Mesendoderm (in vitro differentiated cells): ENCODE measurements around the gene ZNF668.
"Not testable (repeated sequence)": the region's sequence is repeated elsewhere in the genome, so short reads cannot be mapped to it uniquely, and the experiment has no call there.

Source experiments
- DNase-seq: peaks from one replicate; pipeline ENCODE4 v3.0.0; 2013
- H2AK5ac ChIP-seq: 2 replicates; pipeline ENCODE4 v1.6.1; 2013; ENCODE audit warnings: low read length, inconsistent platforms
- H2BK120ac ChIP-seq: 2 replicates; pipeline ENCODE4 v1.6.1; 2013; ENCODE audit warnings: low read depth, mild to moderate bottlenecking, low read length, moderate library complexity, mixed read lengths
- H2BK15ac ChIP-seq: replicated peaks from 2 replicates; pipeline ENCODE4 v1.6.1; 2013; ENCODE audit warnings: low read depth, mild to moderate bottlenecking, moderate library complexity
- H2BK5ac ChIP-seq: 2 replicates; pipeline ENCODE4 v1.6.1; 2013; ENCODE audit warnings: low read length, inconsistent platforms
- H3K18ac ChIP-seq: 2 replicates; pipeline ENCODE4 v1.6.1; 2013; ENCODE audit warnings: mild to moderate bottlenecking, low read length, mixed read lengths
- H3K23ac ChIP-seq: one replicate; pipeline ENCODE4 v1.6.1; 2013; ENCODE audit warnings: low read length
- H3K27ac ChIP-seq: 2 replicates; pipeline ENCODE4 v1.5.1; 2013; ENCODE audit warnings: low read depth, mild to moderate bottlenecking, inconsistent platforms, low read length, moderate library complexity
- H3K27me3 ChIP-seq: 2 replicates; pipeline ENCODE4 v1.6.1; 2013; ENCODE audit warnings: low read length, control low read depth, mild to moderate bottlenecking, inconsistent platforms; ENCODE audit not compliant: insufficient read depth, poor library complexity
- H3K36me3 ChIP-seq: 2 replicates; pipeline ENCODE4 v1.6.1; 2013; ENCODE audit warnings: low read length, inconsistent platforms; ENCODE audit not compliant: control insufficient read depth, insufficient read depth
- H3K4ac ChIP-seq: one replicate; pipeline ENCODE4 v1.6.1; 2013; ENCODE audit warnings: low read depth, mild to moderate bottlenecking, low read length, moderate library complexity
- H3K4me1 ChIP-seq: 2 replicates; pipeline ENCODE4 v1.6.1; 2013; ENCODE audit warnings: low read depth, low read length, inconsistent platforms; ENCODE audit not compliant: control insufficient read depth
- H3K4me2 ChIP-seq: 2 replicates; pipeline ENCODE4 v1.6.1; 2013; ENCODE audit warnings: low read length
- H3K4me3 ChIP-seq: 2 replicates; pipeline ENCODE4 v1.5.1; 2013; ENCODE audit warnings: mild to moderate bottlenecking, low read length
- H3K56ac ChIP-seq: one replicate; pipeline ENCODE4 v1.6.1; 2013; ENCODE audit warnings: low read length
- H3K79me1 ChIP-seq: 2 replicates; pipeline ENCODE4 v1.6.1; 2013; ENCODE audit warnings: low read length, inconsistent platforms
- H3K79me2 ChIP-seq: 2 replicates; pipeline ENCODE4 v1.6.1; 2013; ENCODE audit warnings: mild to moderate bottlenecking, low read length; ENCODE audit not compliant: control insufficient read depth, insufficient read depth
- H3K9ac ChIP-seq: 2 replicates; pipeline ENCODE4 v1.6.1; 2013; ENCODE audit warnings: low read length, inconsistent platforms
- H4K5ac ChIP-seq: one replicate; pipeline ENCODE4 v1.6.1; 2013; ENCODE audit warnings: low read length
- H4K8ac ChIP-seq: one replicate; pipeline ENCODE4 v1.6.1; 2013; ENCODE audit warnings: low read depth, mild to moderate bottlenecking, control low read depth, low read length, moderate library complexity
- WGBS: extraction: QIAGEN DNeasy Blood & Tissue Kit; methylation state at CpG from one replicate; pipeline ENCODE4 v1.1.7; 2013; ENCODE audit warnings: low lambda C conversion rate, missing lambda C conversion rate; ENCODE audit not compliant: insufficient coverage; ENCODE audit errors: extremely low coverage; 5-methylcytosine and 5-hydroxymethylcytosine counted together

The ZNF668 gene

GRCh38 chr16:31100876-31101641, 27.0 kb upstream of the ZNF668 start:
- H2AK5ac ChIP-seq, H2BK5ac ChIP-seq, H3K79me1 ChIP-seq, H3K4ac ChIP-seq, H2BK15ac ChIP-seq, H3K4me1 ChIP-seq, H2BK120ac ChIP-seq, H4K8ac ChIP-seq, H3K79me2 ChIP-seq, H3K27ac ChIP-seq, H3K56ac ChIP-seq, H3K9ac ChIP-seq, H3K27me3 ChIP-seq, DNase-seq, H3K4me2 ChIP-seq, H3K4me3 ChIP-seq, H4K5ac ChIP-seq, H3K23ac ChIP-seq, H3K18ac ChIP-seq, H3K36me3 ChIP-seq: not testable (repeated sequence)
- WGBS, result no CpG with 5 or more reads among the region's 13 CpGs

GRCh38 chr16:31099860-31100638, 26.0 kb upstream of the ZNF668 start:
- Histone ChIP-seq H3K4me1 (no peaks in the 10 kb centered on the region), H3K79me2 (no peaks in the 10 kb centered on the region), H3K4me3 (no peak overlapping the region), H3K27ac (no peak overlapping the region), H4K5ac (no peak overlapping the region), H3K4me2 (no peak overlapping the region), H3K56ac (no peak overlapping the region), H2BK5ac (no peak overlapping the region), H3K36me3 (no peaks in the 10 kb centered on the region), H3K9ac (no peak overlapping the region), H2BK120ac (no peak overlapping the region), H3K18ac (no peak overlapping the region), H3K79me1 (no peaks in the 10 kb centered on the region), H3K27me3 (no peaks in the 10 kb centered on the region), H4K8ac (no peak overlapping the region), H2BK15ac (no peak overlapping the region), H2AK5ac (no peak overlapping the region), H3K23ac (no peak overlapping the region), H3K4ac (no peak overlapping the region)
- no peak for DNase-seq
- whole genome bisulfite sequencing, result no CpG with 5 or more reads among the region's 4 CpGs

DNA sequence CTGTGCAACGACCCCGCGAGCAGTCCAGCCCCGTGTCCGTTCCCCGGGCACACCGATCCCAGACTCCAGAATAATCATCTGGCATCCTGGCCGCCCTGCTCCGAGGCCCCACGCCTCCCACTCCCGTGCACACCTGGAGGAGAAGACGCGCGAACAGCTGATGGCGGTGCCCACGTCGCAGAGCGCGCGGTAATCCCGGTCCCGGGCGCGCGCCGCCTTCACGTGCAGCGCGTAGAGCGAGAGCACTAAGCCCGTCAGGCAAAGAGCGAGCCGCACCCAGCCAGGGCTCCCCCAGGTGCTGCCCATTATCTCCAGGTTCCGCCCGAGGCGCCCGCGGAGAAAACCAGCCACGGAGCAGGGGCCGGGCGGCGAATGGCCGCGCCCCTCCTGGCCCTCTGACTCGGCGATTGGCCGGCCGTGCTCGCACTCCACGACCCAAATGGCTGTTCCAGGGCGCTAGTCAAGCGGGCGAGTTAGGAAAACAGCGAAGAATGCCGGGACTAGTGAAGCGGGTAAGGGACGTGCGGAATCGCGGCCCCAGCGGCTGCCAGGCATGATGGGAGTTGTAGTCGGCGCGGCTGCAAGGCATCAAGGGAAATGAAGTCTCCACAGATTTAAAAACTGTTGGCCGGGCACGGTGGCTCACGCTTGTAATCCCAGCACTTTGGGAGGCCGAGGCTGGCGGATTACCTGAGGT, 20.5 kb upstream of the ZNF668 start, which contains the start of gene VKORC1:
VKORC1 (minus strand) TSS at position 374 of the 697 bp plus-strand sequence; CDS start at position 306, 68 bp downstream.
- peaks cover 6% of the 10 kb centered on the region for H3K36me3 ChIP-seq
- peak within 1 kb of the TSS; percentile 87 for H3K4ac ChIP-seq
- no peak within 1 kb of the TSS for H2BK120ac ChIP-seq
- no peaks in the 10 kb centered on the region for H3K27me3 ChIP-seq
- H3K4me1 ChIP-seq, result no peaks in the 10 kb centered on the region
- peak within 1 kb of the TSS; percentile 18 for H3K27ac ChIP-seq
- H3K18ac ChIP-seq, result peak within 1 kb of the TSS; percentile 9
- no CpG with 5 or more reads among the region's 69 CpGs for WGBS
- peak within 1 kb of the TSS; percentile 96 for H3K4me3 ChIP-seq
- peaks cover 11% of the 10 kb centered on the region for H3K79me1 ChIP-seq
- peak within 1 kb of the TSS; percentile 15 for H3K23ac ChIP-seq
- peaks cover 5% of the 10 kb centered on the region for H3K79me2 ChIP-seq
- H2AK5ac ChIP-seq, result peak within 1 kb of the TSS; percentile 65
- H4K5ac ChIP-seq, result peak within 1 kb of the TSS; percentile 97
- peak within 1 kb of the TSS; percentile 99 for H3K56ac ChIP-seq
- DNase-seq, result peak; percentile 99
- H2BK15ac ChIP-seq, result no peak within 1 kb of the TSS
- H2BK5ac ChIP-seq, result no peak within 1 kb of the TSS
- peak within 1 kb of the TSS; percentile 92 for H3K9ac ChIP-seq
- H3K4me2 ChIP-seq, result peak within 1 kb of the TSS; percentile 99
- H4K8ac ChIP-seq, result no peak within 1 kb of the TSS

- no CpG with 5 or more reads among the region's 20 CpGs for WGBS
Measured at GRCh38 chr16:31094088-31094423, 20.0 kb upstream of the ZNF668 start.

GRCh38 chr16:31093132-31093703, 19.2 kb upstream of the ZNF668 start:
- WGBS, result no CpG with 5 or more reads among the region's 17 CpGs

More at GRCh38 chr16:31094088-31094423, 20.0 kb upstream of the ZNF668 start:
- Histone ChIP-seq H3K23ac (peak overlapping the region; percentile 15), H3K4me2 (peak overlapping the region; percentile 99), H4K5ac (no peak overlapping the region), H3K79me1 (peaks cover 11% of the 10 kb centered on the region), H3K27me3 (no peaks in the 10 kb centered on the region), H3K18ac (peak overlapping the region; percentile 9), H3K79me2 (peaks cover 5% of the 10 kb centered on the region), H3K56ac (peak overlapping the region; percentile 99), H3K9ac (peak overlapping the region; percentile 92), H3K27ac (peak overlapping the region; percentile 18), H3K4me3 (peak overlapping the region; percentile 96), H2AK5ac (peak overlapping the region; percentile 65), H3K4ac (peak overlapping the region; percentile 87), H3K4me1 (no peaks in the 10 kb centered on the region), H3K36me3 (peaks cover 6% of the 10 kb centered on the region), H2BK120ac (no peak overlapping the region), H2BK5ac (no peak overlapping the region), H4K8ac (no peak overlapping the region), H2BK15ac (no peak overlapping the region)
- peak; percentile 50 for DNase-seq

More at GRCh38 chr16:31093132-31093703, 19.2 kb upstream of the ZNF668 start:
- Histone ChIP-seq H3K18ac (no peak overlapping the region), H2BK120ac (no peak overlapping the region), H3K27me3 (no peaks in the 10 kb centered on the region), H3K4me2 (peak overlapping the region; percentile 66), H3K36me3 (peaks cover 6% of the 10 kb centered on the region), H3K79me2 (peaks cover 5% of the 10 kb centered on the region), H3K4ac (no peak overlapping the region), H2BK15ac (no peak overlapping the region), H3K23ac (no peak overlapping the region), H3K56ac (peak overlapping the region; percentile 26), H2AK5ac (no peak overlapping the region), H4K8ac (no peak overlapping the region), H2BK5ac (no peak overlapping the region), H4K5ac (no peak overlapping the region), H3K4me3 (peak overlapping the region; percentile 9), H3K4me1 (no peaks in the 10 kb centered on the region), H3K27ac (no peak overlapping the region), H3K9ac (peak overlapping the region; percentile 35), H3K79me1 (peaks cover 11% of the 10 kb centered on the region)
- DNase-seq, result peak; percentile 74
